B cell (primary cell): ENCODE measurements around the gene DPYSL4. TPM values are rescaled to one million over a fixed set of nuclear protein-coding genes. Genes with fewer than 3 reads are reported as not detected.
"Not testable (repeated sequence)": the region's sequence is repeated elsewhere in the genome, so short reads cannot be mapped to it uniquely, and the experiment has no call there.

Experiments
- ATAC-seq: fragments of 200-7000 bp; cut with Tn5 transposase; one replicate; pipeline ENCODE4 v1.10.0; 2021; ENCODE audit warnings: low read depth, mild to moderate bottlenecking, moderate number of reproducible peaks, moderate library complexity
- CTCF ChIA-PET: fragments of 350-600 bp; sonication (Branson Sonifier 250); formaldehyde crosslinking; loops from one replicate; lab custom pipeline; 2021; ENCODE audit warnings: antibody characterized with exemption, inconsistent platforms; lab: Charles Lee
- POLR2A ChIA-PET: fragments of 350-600 bp; sonication (Branson Sonifier 250); formaldehyde crosslinking; loops from one replicate; lab custom pipeline; 2021; ENCODE audit warnings: antibody characterized with exemption; lab: Charles Lee
- DNase-seq: peaks from one replicate; pipeline ENCODE4 v3.0.0; 2013
- H2AFZ ChIP-seq: 2 replicates; pipeline ENCODE4 v1.6.1; 2012; ENCODE audit warnings: mild to moderate bottlenecking, low read depth, low read length; ENCODE audit not compliant: insufficient read depth, poor library complexity, severe bottlenecking
- H3K27ac ChIP-seq, 2 donors: 1 replicate in 1 of 2; 2 replicates in 1 of 2; pipeline ENCODE4 v1.5.1; 2012 to 2013; ENCODE audit warnings: low read length in 2 of 2, mild to moderate bottlenecking in 2 of 2, moderate library complexity in 1 of 2
- H3K27me3 ChIP-seq, 4 experiments: fragments of 200-600 bp in 1 of 4; sonication (generic) in 1 of 4; replicated peaks in 1 of 4; 1 replicate in 2 of 4; 2 replicates in 2 of 4; pipeline versions ENCODE4 v1.6.1 to v1.7.0; 2013 to 2016; ENCODE audit warnings: low read length in 3 of 4, mild to moderate bottlenecking in 2 of 4, mixed read lengths in 1 of 4, moderate library complexity in 1 of 4; ENCODE audit not compliant: insufficient read depth in 4 of 4, control insufficient read depth in 3 of 4; ENCODE audit errors: control extremely low read depth in 1 of 4
- H3K36me3 ChIP-seq, 2 experiments: replicated peaks in 1 of 2; 1 replicate in 1 of 2; 2 replicates in 1 of 2; pipeline versions ENCODE4 v1.6.1 to v1.7.1; 2013; ENCODE audit warnings: low read length in 1 of 2; ENCODE audit not compliant: insufficient read depth in 2 of 2, control insufficient read depth in 1 of 2; ENCODE audit errors: control extremely low read depth in 1 of 2, extremely low read depth in 1 of 2
- H3K4me1 ChIP-seq, 2 donors: fragments of 200-600 bp in 1 of 2; sonication (generic) in 1 of 2; 1 replicate in 1 of 2; 2 replicates in 1 of 2; pipeline versions ENCODE4 v1.5.1 to v1.6.1; 2013 to 2017; ENCODE audit warnings: low read length in 2 of 2; ENCODE audit not compliant: control insufficient read depth in 2 of 2, insufficient read depth in 2 of 2
- H3K4me2 ChIP-seq: replicated peaks from 2 replicates; pipeline ENCODE3; 2012; ENCODE audit warnings: mild to moderate bottlenecking, low read depth, low read length; ENCODE audit not compliant: poor library complexity, severe bottlenecking
- H3K4me3 ChIP-seq, 5 experiments: fragments of 200-600 bp in 1 of 5; sonication (generic) in 1 of 5; 1 replicate in 3 of 5; 2 replicates in 2 of 5; pipeline versions ENCODE4 v1.5.1 to v1.7.0; 2011 to 2016; ENCODE audit warnings: low read length in 4 of 5, mild to moderate bottlenecking in 4 of 5, low read depth in 2 of 5, control low read depth in 1 of 5, moderate library complexity in 1 of 5; ENCODE audit not compliant: insufficient read depth in 1 of 5; ENCODE audit errors: control extremely low read depth in 1 of 5, extremely low read depth in 1 of 5
- H3K79me2 ChIP-seq: fragments of 200-600 bp; sonication (generic); one replicate; pipeline ENCODE4 v1.6.0; 2016; ENCODE audit warnings: low read length; ENCODE audit not compliant: control insufficient read depth, insufficient read depth
- H3K9ac ChIP-seq: fragments of 200-600 bp; sonication (generic); 2 replicates; pipeline ENCODE4 v1.6.1; 2017; ENCODE audit warnings: mild to moderate bottlenecking, low read length, moderate library complexity
- H3K9me3 ChIP-seq, 3 donors: one replicate each; pipeline versions ENCODE4 v1.6.1 to v1.7.1; 2013; ENCODE audit warnings: low read length in 2 of 3; ENCODE audit not compliant: control insufficient read depth in 2 of 3, insufficient read depth in 1 of 3; ENCODE audit errors: control extremely low read depth in 1 of 3
- H4K20me1 ChIP-seq: 2 replicates; pipeline ENCODE4 v1.6.0; 2012; ENCODE audit warnings: mild to moderate bottlenecking, low read length; ENCODE audit not compliant: insufficient read depth, control insufficient read depth, poor library complexity, severe bottlenecking
- H3K27ac Mint-ChIP-seq: one replicate; pipeline ENCODE4 v1.8.0; 2021; ENCODE audit warnings: mixed read lengths
- H3K27me3 Mint-ChIP-seq: one replicate; pipeline ENCODE4 v1.8.0; 2021; ENCODE audit warnings: mixed read lengths
- H3K4me1 Mint-ChIP-seq: one replicate; pipeline ENCODE4 v1.8.0; 2021; ENCODE audit warnings: mixed read lengths
- H3K4me3 Mint-ChIP-seq: one replicate; pipeline ENCODE4 v1.8.0; 2021; ENCODE audit warnings: mixed read lengths
- H3K9me3 Mint-ChIP-seq: one replicate; pipeline ENCODE4 v1.8.0; 2022; ENCODE audit warnings: mixed read lengths; ENCODE audit not compliant: insufficient read depth
- CTCF ChIP-seq: fragments of 200-600 bp; IDR thresholded peaks from one replicate; pipeline ENCODE4 v1.8.0; 2022; ENCODE audit warnings: antibody characterized with exemption, mild to moderate bottlenecking
- EZH2 ChIP-seq: IDR thresholded peaks from 2 replicates; pipeline ENCODE4 v1.6.1; 2012; ENCODE audit warnings: borderline replicate concordance, low read depth, mild to moderate bottlenecking, moderate library complexity, low read length; ENCODE audit not compliant: insufficient read depth, poor library complexity, severe bottlenecking
- WGBS: methylation state at CpG from one replicate; pipeline ENCODE4 v1.1.5; 2013; ENCODE audit warnings: missing lambda C conversion rate; ENCODE audit not compliant: insufficient coverage; 5-methylcytosine and 5-hydroxymethylcytosine counted together
- intact Hi-C: fragments of 100-400 bp; cut with micrococcal nuclease; formaldehyde crosslinking; loops from one replicate; pipeline ENCODE4 v1.10.0; 2022
- polyA plus RNA-seq: library from polyadenylated mRNA; depleted of rRNA; stranded (reverse); fragments of >200 nt; gene quantifications from 2 replicates; pipeline ENCODE4 v1.2.3, GENCODE V29; 2012
- total RNA-seq, 2 donors: library from RNA; stranded (reverse); fragments of 120-200 nt in 1 of 2; gene quantifications; 1 replicate in 1 of 2; 2 replicates in 1 of 2; pipeline versions ENCODE4 v1.2.3 to v1.2.4, GENCODE V29; 2013 to 2022

DPYSL4 gene
- total and polyA plus RNA-seq, 2 donors (not counting 1 experiment from before 2014, with no cell fraction given) = 0.03 to 0.22 TPM

DNA sequence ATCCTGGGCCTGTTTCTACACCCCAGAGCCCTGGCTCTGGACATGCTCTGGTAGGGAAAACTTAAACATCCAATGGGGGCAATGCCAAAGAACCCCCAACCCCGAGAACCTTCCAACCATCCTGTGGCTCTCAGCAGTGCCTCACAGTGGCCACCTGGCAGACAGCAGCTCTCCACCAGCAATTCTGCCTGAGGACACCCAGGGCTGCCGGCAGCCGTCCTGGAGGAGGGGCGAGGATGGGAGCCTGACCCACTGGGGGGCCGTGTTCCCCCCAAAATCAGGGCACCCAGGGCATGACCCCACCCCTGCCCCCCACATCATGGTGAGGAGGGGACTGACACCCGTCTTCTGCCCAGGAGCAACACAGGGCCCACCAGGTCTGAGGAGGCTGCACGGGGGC, 32.7 kb downstream of the DPYSL4 start:
- CTCF ChIA-PET = interaction anchor here (0.8 kb wide), 1 partner anchor 134 kb away, joined by 4 read pairs; no protein-coding TSS in a partner anchor
- no peak overlapping the region for H3K27ac ChIP-seq
- no peaks in the 10 kb centered on the region for H4K20me1 ChIP-seq
- 98% methylated on average over 7 of the region's 7 CpGs for WGBS
- H3K4me3 Mint-ChIP-seq = no peak overlapping the region
- H3K4me2 ChIP-seq = no peak overlapping the region
- no peaks in the 10 kb centered on the region for H3K27me3 ChIP-seq
- DNase-seq (no peak), ATAC-seq (no peak)
- TF ChIP-seq EZH2 (no peak), CTCF (no peak)
- intact Hi-C loops = no loop called here
- POLR2A ChIA-PET = no interaction called here
- peaks cover 5% of the 10 kb centered on the region for H3K4me1 Mint-ChIP-seq
- H3K4me3 ChIP-seq = no peak overlapping the region
- no peak overlapping the region for H3K9ac ChIP-seq
- peaks cover 0 to 40% (median 13%) of the 10 kb centered on the region in 3 donors for H3K9me3 ChIP-seq
- no peak overlapping the region for H2AFZ ChIP-seq
- no peaks in the 10 kb centered on the region for H3K36me3 ChIP-seq
- H3K9me3 Mint-ChIP-seq = peaks cover 9% of the 10 kb centered on the region
- H3K79me2 ChIP-seq = no peaks in the 10 kb centered on the region
- peaks cover 0 to 9% of the 10 kb centered on the region in 2 donors for H3K4me1 ChIP-seq
- no peaks in the 10 kb centered on the region for H3K27me3 Mint-ChIP-seq
- H3K27ac Mint-ChIP-seq = no peak overlapping the region

- Histone ChIP-seq H3K4me1 (peaks cover 0 to 9% of the 10 kb centered on the region in 2 donors), H3K9ac (no peak overlapping the region), H3K4me3 (no peak overlapping the region), H3K4me2 (no peak overlapping the region), H4K20me1 (no peaks in the 10 kb centered on the region), H3K27me3 (no peaks in the 10 kb centered on the region), H3K36me3 (no peaks in the 10 kb centered on the region), H3K27ac (no peak overlapping the region), H3K79me2 (no peaks in the 10 kb centered on the region), H3K9me3 (peaks cover 0 to 35% (median 11%) of the 10 kb centered on the region in 3 donors), H2AFZ (no peak overlapping the region)
- ChIA-PET CTCF (no interaction called here), POLR2A (no interaction called here)
- WGBS = 100% methylated on average over 7 of the region's 9 CpGs
- intact Hi-C loops = no loop called here
- Mint-ChIP-seq H3K27ac (no peak overlapping the region), H3K27me3 (no peaks in the 10 kb centered on the region), H3K4me1 (peaks cover 5% of the 10 kb centered on the region), H3K4me3 (no peak overlapping the region), H3K9me3 (peaks cover 9% of the 10 kb centered on the region)
- ATAC-seq (no peak), DNase-seq (no peak)
- TF ChIP-seq CTCF = no peak
- TF ChIP-seq EZH2 = no peak
Measured at GRCh38 chr10:132220061-132220460, 33.3 kb downstream of the DPYSL4 start.

DNA sequence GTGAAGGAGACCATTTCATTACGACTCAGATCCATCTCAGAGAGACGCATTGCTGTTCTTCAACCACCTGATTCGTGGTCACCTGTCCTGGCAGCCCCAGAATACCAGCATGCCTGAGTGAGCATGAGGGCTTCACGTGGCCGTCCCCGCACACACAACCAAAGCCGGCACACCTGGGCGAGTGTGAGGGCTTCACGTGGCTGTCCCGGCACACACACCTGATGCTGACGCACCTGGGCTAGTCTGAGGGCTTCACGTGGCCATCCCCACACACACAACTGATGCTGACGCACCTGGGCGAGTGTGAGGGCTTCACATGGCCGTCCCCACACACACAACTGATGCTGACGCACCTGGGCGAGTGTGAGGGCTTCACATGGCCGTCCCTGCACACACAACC, 34.2 kb downstream of the DPYSL4 start:
- H3K27ac Mint-ChIP-seq, H3K4me2 ChIP-seq, H3K27ac ChIP-seq, DNase-seq, H3K27me3 Mint-ChIP-seq, H3K4me1 ChIP-seq, H3K27me3 ChIP-seq, H3K9ac ChIP-seq, H2AFZ ChIP-seq, ATAC-seq, H3K79me2 ChIP-seq, H3K4me1 Mint-ChIP-seq, intact Hi-C loops, H4K20me1 ChIP-seq, H3K36me3 ChIP-seq, CTCF ChIA-PET, H3K4me3 ChIP-seq, H3K4me3 Mint-ChIP-seq, POLR2A ChIA-PET, H3K9me3 Mint-ChIP-seq: not testable (repeated sequence)
- peaks cover 0 to 33% (median 10%) of the 10 kb centered on the region in 3 donors for H3K9me3 ChIP-seq
- WGBS = 91% methylated on average over 16 of the region's 18 CpGs
